Cardiac fibroblast (primary cell): ENCODE measurements around the gene RPH3AL.

Experiments
- DNase-seq, 2 donors: peaks; one replicate each; pipeline versions ENCODE4 v3.0.0 to v3.0.0-alpha.2; 2010; ENCODE audit warnings: low read depth in 2 of 2
- H3K4me3 ChIP-seq, 2 donors: replicated peaks in 1 of 2; 1 replicate in 1 of 2; 2 replicates in 1 of 2; pipeline ENCODE4 v1.5.1; 2011; ENCODE audit warnings: low read depth in 2 of 2, low read length in 2 of 2, mild to moderate bottlenecking in 2 of 2, moderate library complexity in 1 of 2
- CTCF ChIP-seq: IDR thresholded peaks from one replicate; pipeline ENCODE4 v1.5.1; 2011; ENCODE audit warnings: low read depth, mild to moderate bottlenecking, low read length, inconsistent platforms

The RPH3AL gene

GRCh38 chr17:379531-380465 is 27.2 kb upstream of the RPH3AL start:
- no peak for TF ChIP-seq CTCF
- no peak for DNase-seq
- H3K4me3 ChIP-seq, result no peak overlapping the region

GRCh38 chr17:378068-378467 is 25.5 kb upstream of the RPH3AL start:
- no peak for DNase-seq
- TF ChIP-seq CTCF, result no peak
- H3K4me3 ChIP-seq, result no peak overlapping the region

DNA sequence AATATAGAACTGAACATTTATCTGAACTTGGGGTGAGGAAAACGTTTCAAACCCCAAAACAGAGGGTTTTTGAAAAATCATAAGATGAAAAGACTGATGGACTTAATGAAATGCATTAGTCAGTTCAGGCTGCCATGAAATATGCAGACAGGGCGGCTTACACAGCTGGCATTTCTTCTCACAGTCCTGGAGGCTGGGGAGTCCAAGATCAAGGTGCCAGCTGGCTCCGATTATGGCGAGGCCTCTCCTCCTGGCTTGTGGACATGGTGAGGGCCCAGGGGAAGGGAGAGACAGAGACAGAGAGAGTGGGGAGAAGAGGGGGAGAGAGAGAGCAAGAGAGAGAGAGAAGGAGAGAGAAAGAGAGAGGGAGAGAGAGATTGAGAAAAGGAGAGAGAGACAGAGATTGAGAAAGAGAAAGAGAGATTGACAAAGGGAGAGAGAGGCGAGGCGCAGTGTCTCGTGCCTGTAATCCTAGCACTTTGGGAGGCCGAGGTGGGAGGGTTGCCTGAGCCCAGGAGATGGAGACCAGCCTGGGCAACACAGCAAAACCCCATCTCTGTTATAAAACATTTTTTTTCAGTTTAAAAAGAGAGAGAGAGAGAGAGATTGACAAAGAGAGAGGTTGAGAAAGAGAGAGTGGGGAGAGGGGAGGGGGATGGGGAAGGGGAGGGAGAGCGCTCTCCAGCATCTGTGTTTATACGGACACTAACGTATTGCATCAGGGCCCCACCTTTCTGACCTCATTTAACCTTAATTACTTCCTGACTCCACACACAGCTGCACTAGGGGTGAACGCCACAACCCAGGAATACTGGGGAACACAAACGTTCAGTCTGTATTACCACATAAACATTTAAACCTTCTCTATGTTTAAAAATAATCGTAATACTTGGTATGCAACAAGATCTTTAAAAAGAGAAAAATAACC is 24.6 kb upstream of the RPH3AL start:
- TF ChIP-seq CTCF, result no peak
- DNase-seq, result no peak
- no peak overlapping the region for H3K4me3 ChIP-seq

DNA sequence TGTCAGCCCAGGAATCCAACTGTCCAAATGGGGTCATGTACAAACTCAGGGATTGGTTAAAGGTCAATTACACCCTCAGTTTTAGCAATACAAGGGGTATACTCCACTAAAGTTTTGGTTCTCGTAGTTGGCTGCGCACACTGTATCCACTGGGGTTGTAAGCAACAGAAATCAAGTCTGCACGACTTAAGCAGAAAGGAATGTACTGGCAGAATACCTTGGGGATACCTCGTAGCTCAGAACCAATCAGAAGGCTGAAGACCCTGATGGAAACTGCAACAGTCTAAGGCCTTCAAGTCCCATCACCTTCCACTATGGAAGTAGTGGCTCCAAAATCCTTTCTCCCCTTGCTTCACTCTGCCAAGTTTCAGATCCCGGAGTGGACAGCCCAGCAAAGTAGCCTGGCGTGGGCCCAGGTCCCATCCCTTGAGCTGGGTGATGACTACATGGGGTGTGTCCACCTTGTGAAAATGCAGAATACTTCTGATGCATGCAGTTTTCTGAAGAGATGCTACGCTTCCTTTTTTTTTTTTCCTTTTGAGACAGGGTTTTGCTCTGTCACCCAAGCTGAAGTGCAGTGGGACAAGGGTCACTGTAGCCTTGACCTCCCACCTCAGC is 21.1 kb upstream of the RPH3AL start:
- no peak for TF ChIP-seq CTCF
- no peak for DNase-seq
- no peak overlapping the region for H3K4me3 ChIP-seq

DNA sequence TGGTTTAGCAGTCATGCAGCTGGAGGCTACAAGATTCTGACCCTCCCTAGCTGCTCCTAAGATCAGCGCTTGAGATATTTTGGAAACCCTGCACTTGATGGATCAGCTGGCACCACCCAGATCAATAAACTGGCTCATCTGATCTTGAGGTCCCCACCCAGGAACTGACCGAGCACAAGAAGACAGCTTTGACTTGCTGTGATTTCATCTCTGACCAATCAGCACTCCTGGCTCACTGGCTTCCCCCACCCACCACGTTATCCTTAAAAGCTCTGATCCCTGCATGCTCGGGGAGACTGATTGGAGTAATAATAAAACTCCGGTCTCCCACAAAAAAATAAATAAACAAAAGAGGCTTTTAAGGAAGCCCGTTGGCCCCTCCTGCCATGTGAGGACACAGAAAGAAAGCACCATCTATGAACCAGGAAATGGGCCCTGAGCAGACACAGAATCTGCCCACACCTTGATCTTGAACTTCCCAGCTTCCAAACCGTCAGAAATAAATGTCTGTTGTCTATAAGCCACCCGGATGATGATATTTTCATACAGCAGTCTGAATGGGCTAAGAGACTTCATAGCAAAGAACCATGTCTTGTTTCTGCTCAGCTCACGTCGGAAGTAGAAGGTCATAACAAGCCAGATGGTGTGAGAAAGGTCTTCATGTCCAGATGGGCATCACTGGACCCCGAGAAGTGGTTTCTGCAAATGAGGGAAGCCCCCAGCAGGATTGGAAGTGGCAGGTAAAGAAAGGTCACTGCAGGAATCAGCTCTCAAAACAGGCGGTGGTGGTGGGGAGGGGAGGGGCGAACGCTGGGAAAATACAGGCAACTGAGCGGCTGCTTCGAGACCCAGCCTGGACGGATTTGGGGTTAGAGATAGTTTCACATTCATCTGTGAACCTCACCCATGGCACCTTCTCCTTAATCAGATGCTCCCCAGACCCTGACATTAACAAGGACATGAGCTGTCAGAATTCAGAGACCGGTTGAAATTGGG is 19.8 kb upstream of the RPH3AL start:
- TF ChIP-seq CTCF, result no peak
- no peak overlapping the region for H3K4me3 ChIP-seq
- no peak for DNase-seq
